ENCODE measurements around the gene LEMD2. TPM values are rescaled to one million over a fixed set of nuclear protein-coding genes. Genes with fewer than 3 reads are reported as not detected.

Gene LEMD2
- total RNA-seq, 2 donors from 2014 or later: 51.0 to 54.3 TPM

DNA sequence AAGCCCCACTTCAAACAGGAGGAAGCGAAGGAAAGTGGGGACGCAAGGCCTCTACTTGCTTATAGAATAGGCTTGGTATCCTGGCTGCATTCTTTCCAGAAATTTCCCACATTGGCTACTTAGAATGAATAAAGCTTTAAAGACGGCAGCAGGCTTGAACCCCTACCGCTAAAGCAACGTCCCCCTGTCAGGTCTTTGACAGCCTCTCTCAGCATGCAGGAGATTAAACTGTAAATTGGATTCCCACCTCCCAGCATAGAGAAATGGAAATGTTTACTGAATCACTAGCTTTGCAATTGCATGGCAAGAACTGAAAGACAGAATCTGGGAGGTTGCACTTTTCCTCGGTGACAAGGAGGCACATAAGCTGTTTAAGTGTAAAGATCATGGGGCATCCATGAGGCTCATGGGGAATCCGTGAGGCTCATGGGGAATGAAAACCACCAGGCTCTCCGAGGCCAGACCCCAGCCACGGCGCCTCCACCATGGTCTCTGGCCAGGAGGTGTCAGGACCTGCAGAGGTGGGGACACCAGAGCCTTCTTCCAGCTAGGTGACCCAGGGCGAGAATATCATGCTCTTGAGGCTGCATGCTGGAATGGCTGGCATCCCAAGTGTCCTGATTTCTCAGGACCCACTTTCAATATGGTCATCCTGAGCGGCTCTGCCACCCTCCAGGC is 10.3 kb downstream of the LEMD2 start:
- H3K4me3 Mint-ChIP-seq: no peak overlapping the region

GRCh38 chr6:33777398-33778388 is 11.2 kb downstream of the LEMD2 start:
- ATAC-seq (replicated peaks): no peak
- peaks cover 4% of the 10 kb centered on the region for H3K4me1 Mint-ChIP-seq
- H3K27me3 Mint-ChIP-seq: no peaks in the 10 kb centered on the region
- no peak overlapping the region for H3K27ac Mint-ChIP-seq
- H3K4me3 Mint-ChIP-seq: no peak overlapping the region
- H3K36me3 Mint-ChIP-seq (ENCODE audit: low read depth): peaks cover 98% of the 10 kb centered on the region
- no peaks in the 10 kb centered on the region for H3K9me3 Mint-ChIP-seq

More for the DNA sequence above, 10.3 kb downstream of the LEMD2 start:
- ATAC-seq (replicated peaks): no peak
- H3K36me3 Mint-ChIP-seq (ENCODE audit: low read depth): peaks cover 98% of the 10 kb centered on the region
- H3K27me3 Mint-ChIP-seq: no peaks in the 10 kb centered on the region
- no peaks in the 10 kb centered on the region for H3K9me3 Mint-ChIP-seq
- no peaks in the 10 kb centered on the region for H3K4me1 Mint-ChIP-seq
- no peak overlapping the region for H3K27ac Mint-ChIP-seq

DNA sequence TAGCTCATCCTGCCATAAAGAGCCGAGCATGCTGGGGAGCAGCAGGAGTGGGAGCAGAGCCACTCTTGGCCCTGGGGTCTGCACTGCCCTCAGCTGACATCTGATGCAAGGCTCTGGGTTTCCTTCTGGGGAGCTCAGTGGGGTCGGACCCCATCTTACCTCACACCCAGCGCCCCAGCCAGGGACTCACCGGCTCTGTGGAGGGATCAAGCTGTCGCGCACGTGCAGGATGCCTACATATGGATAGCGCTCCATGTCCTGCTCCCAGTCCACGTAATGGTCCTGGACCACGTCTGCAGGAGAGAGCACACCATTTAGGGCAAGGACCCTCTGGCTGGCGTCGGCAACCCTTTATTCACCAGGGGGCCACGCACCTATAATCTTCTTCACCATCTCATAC is 12.2 kb downstream of the LEMD2 start:
- no peak for ATAC-seq (replicated peaks)
- H3K4me3 Mint-ChIP-seq: no peak overlapping the region
- H3K27ac Mint-ChIP-seq: no peak overlapping the region
- no peaks in the 10 kb centered on the region for H3K27me3 Mint-ChIP-seq
- H3K36me3 Mint-ChIP-seq (ENCODE audit: low read depth): peaks cover 92% of the 10 kb centered on the region
- H3K4me1 Mint-ChIP-seq: peaks cover 6% of the 10 kb centered on the region
- H3K9me3 Mint-ChIP-seq: no peaks in the 10 kb centered on the region

DNA sequence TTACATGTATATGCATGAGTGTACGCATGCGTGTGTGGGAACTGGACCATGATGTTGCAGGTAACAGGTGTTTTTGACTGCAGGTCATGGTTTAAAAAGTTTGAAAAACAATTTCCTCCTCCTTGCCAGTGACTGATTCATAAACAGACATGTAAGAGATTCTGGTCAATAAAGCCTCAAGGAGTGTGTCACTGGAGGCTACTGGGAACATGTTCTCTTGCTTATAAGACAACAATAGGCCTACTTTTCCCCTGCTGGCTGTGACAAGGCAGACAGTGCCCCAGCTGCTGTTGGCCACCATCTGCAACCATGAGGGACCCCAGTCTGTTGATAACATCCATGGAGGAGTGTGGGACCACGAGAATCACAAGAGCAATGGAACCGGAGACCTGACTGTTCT is 12.7 kb downstream of the LEMD2 start:
- H3K27me3 Mint-ChIP-seq: no peaks in the 10 kb centered on the region
- H3K36me3 Mint-ChIP-seq (ENCODE audit: low read depth): peaks cover 88% of the 10 kb centered on the region
- no peak overlapping the region for H3K27ac Mint-ChIP-seq
- peaks cover 6% of the 10 kb centered on the region for H3K4me1 Mint-ChIP-seq
- ATAC-seq (replicated peaks): no peak
- no peaks in the 10 kb centered on the region for H3K9me3 Mint-ChIP-seq
- no peak overlapping the region for H3K4me3 Mint-ChIP-seq

DNA sequence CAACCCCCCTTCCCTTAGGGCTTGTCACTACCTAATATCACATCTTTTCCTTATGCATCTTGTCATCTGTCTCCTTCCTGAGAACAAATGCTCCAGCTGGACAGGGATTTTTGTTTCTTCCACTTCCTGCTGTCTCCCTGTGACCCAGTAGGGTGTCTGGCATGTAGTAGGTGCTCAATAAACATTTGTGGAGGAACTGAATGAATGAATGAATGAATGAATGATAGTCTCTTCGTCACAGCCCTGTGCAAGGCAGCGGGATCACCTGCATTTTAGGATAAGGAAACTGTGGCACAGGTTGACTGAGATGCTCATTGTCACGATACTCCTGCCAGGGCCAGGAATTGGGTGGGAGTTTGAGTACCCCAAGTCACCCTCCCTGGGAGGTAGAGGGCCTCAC is 14.2 kb downstream of the LEMD2 start:
- H3K4me1 Mint-ChIP-seq: peaks cover 6% of the 10 kb centered on the region
- no peaks in the 10 kb centered on the region for H3K27me3 Mint-ChIP-seq
- no peak for ATAC-seq (replicated peaks)
- peaks cover 74% of the 10 kb centered on the region for H3K36me3 Mint-ChIP-seq (ENCODE audit: low read depth)
- H3K27ac Mint-ChIP-seq: no peak overlapping the region
- no peaks in the 10 kb centered on the region for H3K9me3 Mint-ChIP-seq
- H3K4me3 Mint-ChIP-seq: no peak overlapping the region

GRCh38 chr6:33772902-33773472 is 15.9 kb downstream of the LEMD2 start:
- no peaks in the 10 kb centered on the region for H3K9me3 Mint-ChIP-seq
- H3K4me3 Mint-ChIP-seq: no peak overlapping the region
- no peaks in the 10 kb centered on the region for H3K27me3 Mint-ChIP-seq
- peaks cover 56% of the 10 kb centered on the region for H3K36me3 Mint-ChIP-seq (ENCODE audit: low read depth)
- no peak overlapping the region for H3K27ac Mint-ChIP-seq
- peaks cover 11% of the 10 kb centered on the region for H3K4me1 Mint-ChIP-seq
- no peak for ATAC-seq (replicated peaks)

- H3K9me3 Mint-ChIP-seq: no peaks in the 10 kb centered on the region
- ATAC-seq (replicated peaks): peak; percentile 8
- H3K4me1 Mint-ChIP-seq: peaks cover 11% of the 10 kb centered on the region
- peaks cover 48% of the 10 kb centered on the region for H3K36me3 Mint-ChIP-seq (ENCODE audit: low read depth)
- H3K4me3 Mint-ChIP-seq: no peak overlapping the region
- no peak overlapping the region for H3K27ac Mint-ChIP-seq
- no peaks in the 10 kb centered on the region for H3K27me3 Mint-ChIP-seq
These were observed 16.7 kb downstream of the LEMD2 start for GRCh38 chr6:33772082-33772830.

GRCh38 chr6:33771146-33772081 is 17.5 kb downstream of the LEMD2 start:
- Mint-ChIP-seq H3K36me3 (ENCODE audit: low read depth) (peaks cover 40% of the 10 kb centered on the region), H3K4me3 (no peak overlapping the region), H3K9me3 (no peaks in the 10 kb centered on the region), H3K27me3 (no peaks in the 10 kb centered on the region), H3K4me1 (peaks cover 11% of the 10 kb centered on the region), H3K27ac (no peak overlapping the region)
- ATAC-seq (replicated peaks): peak; percentile 78

DNA sequence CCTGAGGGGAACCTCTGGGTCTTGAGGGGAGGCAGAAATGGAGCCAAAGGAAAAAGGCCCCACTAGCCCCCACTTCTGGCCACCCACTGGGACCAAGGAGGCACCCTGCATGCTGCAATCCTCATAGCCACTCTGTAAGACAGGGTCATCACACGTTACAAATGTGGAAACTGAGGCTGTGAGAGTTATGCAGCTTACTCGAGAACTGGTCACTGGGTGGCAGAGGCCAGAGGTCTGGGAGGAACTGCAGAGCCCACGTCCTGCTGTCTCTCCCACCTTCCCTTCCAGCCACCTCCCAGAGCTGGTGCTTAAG is 18.1 kb downstream of the LEMD2 start:
- Mint-ChIP-seq H3K4me3 (no peak overlapping the region), H3K9me3 (no peaks in the 10 kb centered on the region), H3K27ac (no peak overlapping the region), H3K36me3 (ENCODE audit: low read depth) (peaks cover 34% of the 10 kb centered on the region), H3K27me3 (no peaks in the 10 kb centered on the region), H3K4me1 (peaks cover 11% of the 10 kb centered on the region)
- no peak for ATAC-seq (replicated peaks)

DNA sequence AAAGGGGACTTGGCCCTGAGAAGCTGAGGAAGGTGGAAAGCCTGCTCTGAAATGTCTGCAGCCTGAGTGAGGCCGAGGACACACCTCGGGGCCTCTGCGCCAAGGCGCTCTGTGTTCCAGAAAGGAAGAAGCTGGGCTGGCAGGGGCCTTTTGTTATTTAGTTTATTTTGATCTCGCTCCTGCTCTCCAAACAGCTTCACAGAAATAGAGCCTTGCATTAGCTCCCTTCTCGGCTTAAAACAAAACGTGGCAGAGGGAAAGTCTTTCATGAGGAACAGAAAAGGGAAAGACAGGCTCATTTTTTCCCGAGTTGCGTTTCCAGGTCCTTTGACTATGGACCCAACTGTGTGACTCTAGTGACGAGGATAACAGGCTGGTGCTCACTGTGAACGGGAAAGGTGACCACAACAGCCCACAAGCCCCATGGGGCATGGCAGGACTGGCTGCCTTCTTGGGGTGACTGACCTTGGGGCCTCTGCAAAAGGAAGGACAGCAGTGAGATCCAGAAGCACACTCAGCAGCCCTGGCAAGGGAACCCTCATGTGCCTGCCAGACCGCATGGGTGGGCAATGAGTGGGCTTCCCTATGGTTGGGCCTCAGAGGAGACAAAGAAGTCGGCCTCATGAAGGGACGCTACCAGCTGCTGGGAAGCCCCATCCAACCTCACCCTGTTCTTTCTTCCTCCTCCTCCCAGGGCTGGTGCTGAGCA is 18.7 kb downstream of the LEMD2 start:
- H3K27ac Mint-ChIP-seq: no peak overlapping the region
- H3K9me3 Mint-ChIP-seq: no peaks in the 10 kb centered on the region
- ATAC-seq (replicated peaks): no peak
- peaks cover 11% of the 10 kb centered on the region for H3K4me1 Mint-ChIP-seq
- H3K36me3 Mint-ChIP-seq (ENCODE audit: low read depth): peaks cover 29% of the 10 kb centered on the region
- H3K27me3 Mint-ChIP-seq: no peaks in the 10 kb centered on the region
- no peak overlapping the region for H3K4me3 Mint-ChIP-seq

DNA sequence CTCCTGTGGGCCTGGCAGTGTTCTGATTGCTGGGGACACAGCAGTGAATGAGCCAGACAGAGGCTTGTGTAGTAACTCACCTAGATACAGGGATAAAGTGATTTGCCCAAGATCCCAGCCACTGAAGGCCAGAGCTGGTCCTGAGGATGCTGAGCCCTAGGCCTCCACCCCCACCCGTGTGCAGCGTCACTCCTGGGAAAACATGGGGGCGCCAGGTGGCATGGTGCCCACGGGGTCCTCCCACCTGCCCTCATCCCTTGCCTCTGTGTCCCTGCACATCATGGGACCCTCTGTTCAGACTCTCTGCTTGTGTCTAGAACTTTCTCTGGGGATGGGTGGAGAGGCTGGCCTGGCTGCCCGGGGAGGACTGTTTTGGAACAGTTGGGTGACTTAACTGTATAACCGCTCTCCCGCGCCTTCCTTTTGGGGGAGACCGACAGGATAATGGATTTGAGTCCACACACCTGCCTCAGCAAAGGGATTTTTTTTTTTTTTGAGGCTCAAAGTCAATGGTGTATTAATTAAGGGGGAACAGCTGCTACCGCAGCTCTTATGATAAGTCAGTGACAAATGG is 19.6 kb downstream of the LEMD2 start:
- H3K27me3 Mint-ChIP-seq: no peaks in the 10 kb centered on the region
- H3K36me3 Mint-ChIP-seq (ENCODE audit: low read depth): peaks cover 19% of the 10 kb centered on the region
- no peak for ATAC-seq (replicated peaks)
- H3K4me3 Mint-ChIP-seq: no peak overlapping the region
- no peaks in the 10 kb centered on the region for H3K9me3 Mint-ChIP-seq
- no peak overlapping the region for H3K27ac Mint-ChIP-seq
- peaks cover 11% of the 10 kb centered on the region for H3K4me1 Mint-ChIP-seq

- no peaks in the 10 kb centered on the region for H3K9me3 Mint-ChIP-seq
- H3K27ac Mint-ChIP-seq: no peak overlapping the region
- ATAC-seq (replicated peaks): peak; percentile 82
- H3K27me3 Mint-ChIP-seq: no peaks in the 10 kb centered on the region
- H3K36me3 Mint-ChIP-seq (ENCODE audit: low read depth): peaks cover 13% of the 10 kb centered on the region
- H3K4me3 Mint-ChIP-seq: no peak overlapping the region
- H3K4me1 Mint-ChIP-seq: peaks cover 11% of the 10 kb centered on the region
These were observed 20.2 kb downstream of the LEMD2 start for GRCh38 chr6:33768644-33769120.
